Keratinocyte (primary cell): Measurements from ENCODE around the gene FBXL5.

Experiments
- CTCF ChIP-seq, 3 experiments: IDR thresholded peaks in 1 of 3; conservative IDR thresholded peaks in 1 of 3; optimal IDR thresholded peaks in 1 of 3; 2 replicates in 2 of 3; 3 replicates in 1 of 3; pipeline versions ENCODE3 to v1.5.1; 2011; ENCODE audit warnings: low read length in 3 of 3, mild to moderate bottlenecking in 3 of 3, moderate library complexity in 2 of 3, control low read depth in 1 of 3, inconsistent platforms in 1 of 3; ENCODE audit not compliant: insufficient read depth in 2 of 3; ENCODE audit errors: extremely low read depth in 1 of 3
- EZH2 ChIP-seq: IDR thresholded peaks from one replicate; pipeline ENCODE4 v1.6.1; 2012; ENCODE audit warnings: inconsistent platforms, mild to moderate bottlenecking, low read length, moderate library complexity

DNA sequence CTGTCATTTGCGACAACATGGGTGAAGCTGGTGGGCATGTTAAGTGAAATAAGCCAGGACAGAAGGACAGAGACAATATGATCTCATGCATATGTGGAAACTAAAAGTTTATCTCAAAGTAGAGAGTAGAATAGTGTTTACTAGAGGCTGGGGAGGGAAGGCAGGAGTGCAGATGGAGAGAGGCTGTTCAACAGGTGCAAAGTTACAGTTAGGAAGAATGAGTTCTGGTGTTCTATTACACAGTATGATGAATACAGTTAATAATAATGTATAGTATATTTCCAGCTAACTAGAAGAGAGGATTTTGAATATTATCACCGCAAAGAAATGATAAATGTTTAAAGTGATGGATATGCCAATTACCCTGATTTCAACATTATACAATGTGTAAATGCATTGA is 69.8 kb downstream of the FBXL5 start:
- no peak for TF ChIP-seq EZH2
- TF ChIP-seq CTCF (optimal IDR thresholded peaks at IDR 0.05 in 1 of 3, IDR thresholded peaks at IDR 0.05 in 1 of 3, conservative IDR thresholded peaks at IDR 0.05 in 1 of 3; ENCODE audit: extremely low read depth in 1 of 3, insufficient read depth in 2 of 3, low read length in 3 of 3), result no peak
